DMS153 treated with DMSO at 0.1 percent for 48 hours (cell line): ENCODE results near the gene CCNL2.
A peak's percentile ranks its signal among the peaks of the same experiment; 100 is the strongest.
"Not testable (repeated sequence)": the region's sequence is repeated elsewhere in the genome, so short reads cannot be mapped to it uniquely, and the experiment has no call there.

Source experiments
- DNase-seq: peaks from one replicate; lab custom pipeline; 2025; ENCODE audit not compliant: unreplicated experiment; lab: John Stamatoyannopoulos, UW

Gene CCNL2

GRCh38 chr1:1374589-1374928, 24.6 kb downstream of the CCNL2 start:
- no peak for DNase-seq

- DNase-seq = no peak
These were observed 25.1 kb downstream of the CCNL2 start for GRCh38 chr1:1373815-1374588.

- DNase-seq = no peak
These were observed 25.9 kb downstream of the CCNL2 start for GRCh38 chr1:1373051-1373814.

- peak; percentile 50 for DNase-seq
These were observed 27.1 kb downstream of the CCNL2 start for GRCh38 chr1:1371746-1372711.

GRCh38 chr1:1371364-1371745, 27.8 kb downstream of the CCNL2 start:
- DNase-seq = no peak

GRCh38 chr1:1370771-1371300, 28.3 kb downstream of the CCNL2 start:
- DNase-seq = no peak

- DNase-seq = not testable (repeated sequence)
These were observed 29.0 kb downstream of the CCNL2 start for GRCh38 chr1:1370094-1370493.

GRCh38 chr1:1367315-1367714, 31.8 kb downstream of the CCNL2 start:
- no peak for DNase-seq

GRCh38 chr1:1366699-1367066, 32.5 kb downstream of the CCNL2 start:
- no peak for DNase-seq

GRCh38 chr1:1365875-1366698, 33.0 kb downstream of the CCNL2 start:
- no peak for DNase-seq

- DNase-seq = no peak
These were observed 34.9 kb downstream of the CCNL2 start for GRCh38 chr1:1364266-1364665.

- no peak for DNase-seq
These were observed 37.1 kb downstream of the CCNL2 start for GRCh38 chr1:1361982-1362423.

- DNase-seq = no peak
These were observed 37.7 kb downstream of the CCNL2 start for GRCh38 chr1:1361233-1361981.

GRCh38 chr1:1360506-1361169, 38.5 kb downstream of the CCNL2 start:
- no peak for DNase-seq

- DNase-seq = no peak
These were observed 39.3 kb downstream of the CCNL2 start for GRCh38 chr1:1359664-1360468.

GRCh38 chr1:1359308-1359663, 39.8 kb downstream of the CCNL2 start:
- DNase-seq = no peak

GRCh38 chr1:1358433-1359271, 40.5 kb downstream of the CCNL2 start, which contains the start of gene MXRA8:
TSS of gene MXRA8 (minus strand) at chr1:1358555. CDS start at chr1:1358504, 51 bp downstream.
- DNase-seq = no peak
